Loucy (cell line): ENCODE results near the gene ADAD2.

Source experiments
- EZH2phosphoT487 ChIP-seq: fragments of 200-600 bp; IDR thresholded peaks from 2 replicates; pipeline ENCODE4 v1.6.1; 2018; ENCODE audit warnings: antibody characterized with exemption, mild to moderate bottlenecking, moderate library complexity, borderline replicate concordance
- TF ChIP-seq, protein P1 (sequence below): fragments of 200-600 bp; sonication (generic); conservative IDR thresholded peaks from 2 replicates; pipeline ENCODE4 v1.5.1; 2014; ENCODE audit warnings: mild to moderate bottlenecking, antibody characterized with exemption, low read length

GRCh38 chr16:84179612-84180320 is 11.2 kb upstream of the ADAD2 start:
- TF ChIP-seq, protein P1, sequence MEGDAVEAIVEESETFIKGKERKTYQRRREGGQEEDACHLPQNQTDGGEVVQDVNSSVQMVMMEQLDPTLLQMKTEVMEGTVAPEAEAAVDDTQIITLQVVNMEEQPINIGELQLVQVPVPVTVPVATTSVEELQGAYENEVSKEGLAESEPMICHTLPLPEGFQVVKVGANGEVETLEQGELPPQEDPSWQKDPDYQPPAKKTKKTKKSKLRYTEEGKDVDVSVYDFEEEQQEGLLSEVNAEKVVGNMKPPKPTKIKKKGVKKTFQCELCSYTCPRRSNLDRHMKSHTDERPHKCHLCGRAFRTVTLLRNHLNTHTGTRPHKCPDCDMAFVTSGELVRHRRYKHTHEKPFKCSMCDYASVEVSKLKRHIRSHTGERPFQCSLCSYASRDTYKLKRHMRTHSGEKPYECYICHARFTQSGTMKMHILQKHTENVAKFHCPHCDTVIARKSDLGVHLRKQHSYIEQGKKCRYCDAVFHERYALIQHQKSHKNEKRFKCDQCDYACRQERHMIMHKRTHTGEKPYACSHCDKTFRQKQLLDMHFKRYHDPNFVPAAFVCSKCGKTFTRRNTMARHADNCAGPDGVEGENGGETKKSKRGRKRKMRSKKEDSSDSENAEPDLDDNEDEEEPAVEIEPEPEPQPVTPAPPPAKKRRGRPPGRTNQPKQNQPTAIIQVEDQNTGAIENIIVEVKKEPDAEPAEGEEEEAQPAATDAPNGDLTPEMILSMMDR = no peak
- no peak for TF ChIP-seq EZH2phosphoT487
